22Rv1 (cell line): ENCODE results near the gene ATP8B2.

ENCODE experiments used
- H3K27ac ChIP-seq: fragments of 450-650 bp; 2 replicates; pipeline ENCODE4 v1.5.1; 2017
- CTCF ChIP-seq: fragments of 450-650 bp; IDR thresholded peaks from 2 replicates; pipeline ENCODE4 v1.5.1; 2017; ENCODE audit warnings: mild to moderate bottlenecking
- ZFX ChIP-seq: fragments of 450-650 bp; IDR thresholded peaks from 2 replicates; pipeline ENCODE4 v1.6.1; 2017; ENCODE audit warnings: antibody characterized with exemption, borderline replicate concordance

ATP8B2 gene

GRCh38 chr1:154346276-154346917, 21.1 kb downstream of the ATP8B2 start:
- no peak for TF ChIP-seq CTCF
- TF ChIP-seq ZFX: no peak
- H3K27ac ChIP-seq: no peak overlapping the region

GRCh38 chr1:154347961-154348360, 22.6 kb downstream of the ATP8B2 start:
- no peak for TF ChIP-seq ZFX
- TF ChIP-seq CTCF: no peak
- H3K27ac ChIP-seq: no peak overlapping the region

- no peak overlapping the region for H3K27ac ChIP-seq
- no peak for TF ChIP-seq ZFX
- 0 out of 2 replicates have a peak, but pooled peaks have one; percentile 2 for TF ChIP-seq CTCF
Measured at GRCh38 chr1:154348429-154349076, 23.2 kb downstream of the ATP8B2 start.

- H3K27ac ChIP-seq: no peak overlapping the region
- TF ChIP-seq ZFX: no peak
- TF ChIP-seq CTCF: no peak
Measured at GRCh38 chr1:154349121-154349520, 23.8 kb downstream of the ATP8B2 start.

- no peak overlapping the region for H3K27ac ChIP-seq
- TF ChIP-seq CTCF: no peak
Measured at GRCh38 chr1:154350383-154350782, 25.1 kb downstream of the ATP8B2 start.

GRCh38 chr1:154351363-154352068, 26.2 kb downstream of the ATP8B2 start:
- peak overlapping the region; percentile 51 for H3K27ac ChIP-seq
- TF ChIP-seq ZFX (no peak), CTCF (no peak)

GRCh38 chr1:154352245-154352580, 26.9 kb downstream of the ATP8B2 start:
- peak overlapping the region; percentile 51 for H3K27ac ChIP-seq
- TF ChIP-seq ZFX (no peak), CTCF (no peak)
